ENCODE data around the gene TLL2. TPM values are rescaled to one million over a fixed set of nuclear protein-coding genes. Genes with fewer than 3 reads are reported as not detected.

Gene TLL2
- polyA plus RNA-seq, 5 donors, result 0.21 to 0.50 (median 0.31) TPM

- no peak for DNase-seq
These were observed 48.1 kb downstream of the TLL2 start for GRCh38 chr10:96465599-96465998.

GRCh38 chr10:96463562-96463961, 50.2 kb downstream of the TLL2 start:
- DNase-seq, result no peak

GRCh38 chr10:96462606-96463151, 51.0 kb downstream of the TLL2 start:
- DNase-seq, result no peak

- DNase-seq, result no peak
These were observed 53.4 kb downstream of the TLL2 start for GRCh38 chr10:96460316-96460715.

- DNase-seq, result no peak
These were observed 56.4 kb downstream of the TLL2 start for GRCh38 chr10:96457341-96457740.

GRCh38 chr10:96456296-96456840, 57.4 kb downstream of the TLL2 start:
- no peak for DNase-seq

GRCh38 chr10:96453856-96454583, 59.7 kb downstream of the TLL2 start:
- no peak for DNase-seq

- no peak for DNase-seq
These were observed 61.1 kb downstream of the TLL2 start for GRCh38 chr10:96452494-96453153.

- DNase-seq, result no peak
These were observed 63.1 kb downstream of the TLL2 start for GRCh38 chr10:96450529-96451207.

GRCh38 chr10:96448558-96448957, 65.2 kb downstream of the TLL2 start:
- DNase-seq, result no peak

- no peak for DNase-seq
These were observed 65.7 kb downstream of the TLL2 start for GRCh38 chr10:96448021-96448457.

- no peak for DNase-seq
These were observed 66.6 kb downstream of the TLL2 start for GRCh38 chr10:96446966-96447596.

GRCh38 chr10:96441987-96442643, 71.6 kb downstream of the TLL2 start:
- DNase-seq, result no peak

- DNase-seq, result no peak
These were observed 72.3 kb downstream of the TLL2 start for GRCh38 chr10:96441322-96441885.

- peak; percentile 67 to 74 for DNase-seq
These were observed 73.1 kb downstream of the TLL2 start for GRCh38 chr10:96440361-96441292.

- no peak for DNase-seq
These were observed 74.0 kb downstream of the TLL2 start for GRCh38 chr10:96439725-96440124.

- no peak for DNase-seq
These were observed 77.7 kb downstream of the TLL2 start for GRCh38 chr10:96436035-96436434.

GRCh38 chr10:96431211-96431970, 82.3 kb downstream of the TLL2 start:
- no peak for DNase-seq

- no peak for DNase-seq
These were observed 86.4 kb downstream of the TLL2 start for GRCh38 chr10:96427291-96427690.
